DND-41 (cell line): ENCODE data around the gene DGKA.

ENCODE experiments used
- ATAC-seq: fragments of 200-7000 bp; cut with Tn5 transposase; 3 replicates; pipeline ENCODE4 v1.9.1; 2021; ENCODE audit warnings: low read depth; ENCODE audit not compliant: insufficient read depth
- DNase-seq: peaks from one replicate; pipeline ENCODE4 v3.0.0-alpha.2; 2020
- H2AFZ ChIP-seq: 2 replicates; pipeline ENCODE4 v1.6.0; 2012; ENCODE audit warnings: low read depth, low read length
- H3K27ac ChIP-seq: 2 replicates; pipeline ENCODE4 v1.5.1; 2012; ENCODE audit warnings: low read length, inconsistent platforms
- H3K27me3 ChIP-seq: fragments of 200-600 bp; sonication (generic); 2 replicates; pipeline ENCODE4 v1.6.0; 2012; ENCODE audit warnings: low read length, mild to moderate bottlenecking, inconsistent platforms; ENCODE audit not compliant: insufficient read depth, poor library complexity
- H3K36me3 ChIP-seq: 2 replicates; pipeline ENCODE4 v1.5.1; 2012; ENCODE audit warnings: low read length, inconsistent platforms; ENCODE audit not compliant: insufficient read depth
- H3K4me1 ChIP-seq: 2 replicates; pipeline ENCODE4 v1.5.1; 2012; ENCODE audit warnings: mild to moderate bottlenecking, low read length; ENCODE audit not compliant: insufficient read depth
- H3K4me2 ChIP-seq: 2 replicates; pipeline ENCODE4 v1.6.0; 2012; ENCODE audit warnings: mild to moderate bottlenecking, moderate library complexity, low read length, inconsistent platforms; ENCODE audit not compliant: insufficient read depth
- H3K4me3 ChIP-seq, 2 experiments: fragments of 200-600 bp in 1 of 2; shearing (Covaris generic) in 1 of 2; 2 replicates each; pipeline ENCODE4 v1.5.1; 2012 to 2016; ENCODE audit warnings: inconsistent platforms in 2 of 2, low read length in 2 of 2, mild to moderate bottlenecking in 2 of 2, low read depth in 1 of 2, moderate library complexity in 1 of 2
- H3K79me2 ChIP-seq: 2 replicates; pipeline ENCODE4 v1.6.0; 2012; ENCODE audit warnings: low read length, inconsistent platforms; ENCODE audit not compliant: insufficient read depth
- H3K9ac ChIP-seq: 2 replicates; pipeline ENCODE4 v1.6.0; 2012; ENCODE audit warnings: low read depth, mild to moderate bottlenecking, inconsistent platforms, low read length, moderate library complexity
- H3K9me3 ChIP-seq: 2 replicates; pipeline ENCODE4 v1.5.1; 2012; ENCODE audit warnings: low read length, moderate library complexity, mild to moderate bottlenecking, inconsistent platforms; ENCODE audit not compliant: insufficient read depth, severe bottlenecking
- H4K20me1 ChIP-seq: 2 replicates; pipeline ENCODE4 v1.6.0; 2012; ENCODE audit warnings: low read length; ENCODE audit not compliant: insufficient read depth
- CTCF ChIP-seq: IDR thresholded peaks from 2 replicates; pipeline ENCODE4 v1.5.1; 2012; ENCODE audit warnings: borderline replicate concordance, low read length, moderate library complexity, mild to moderate bottlenecking; ENCODE audit not compliant: poor library complexity, severe bottlenecking; ENCODE audit errors: extremely low read depth
- EZH2 ChIP-seq: IDR thresholded peaks from 3 replicates; pipeline ENCODE4 v1.6.1; 2012; ENCODE audit warnings: borderline replicate concordance, low read depth, mild to moderate bottlenecking, moderate library complexity, low read length, inconsistent platforms; ENCODE audit not compliant: severe bottlenecking

Gene DGKA

GRCh38 chr12:55993230-55993853 is 62.4 kb downstream of the DGKA start:
- no peaks in the 10 kb centered on the region for H3K4me1 ChIP-seq
- peaks cover 52% of the 10 kb centered on the region for H3K36me3 ChIP-seq
- no peaks in the 10 kb centered on the region for H3K9me3 ChIP-seq
- TF ChIP-seq EZH2, result no peak
- TF ChIP-seq CTCF, result no peak
- no peak overlapping the region for H2AFZ ChIP-seq
- no peaks in the 10 kb centered on the region for H3K27me3 ChIP-seq
- H3K79me2 ChIP-seq, result no peaks in the 10 kb centered on the region
- H3K27ac ChIP-seq, result no peak overlapping the region
- ATAC-seq (no peak), DNase-seq (no peak)
- no peak overlapping the region for H3K4me3 ChIP-seq
- no peaks in the 10 kb centered on the region for H4K20me1 ChIP-seq
- no peak overlapping the region for H3K4me2 ChIP-seq
- no peak overlapping the region for H3K9ac ChIP-seq

- Histone ChIP-seq H3K4me3 (no peak overlapping the region), H4K20me1 (no peaks in the 10 kb centered on the region), H3K9ac (no peak overlapping the region), H3K4me1 (no peaks in the 10 kb centered on the region), H3K27me3 (no peaks in the 10 kb centered on the region), H3K79me2 (no peaks in the 10 kb centered on the region), H3K4me2 (no peak overlapping the region), H3K36me3 (peaks cover 36% of the 10 kb centered on the region), H2AFZ (no peak overlapping the region), H3K9me3 (no peaks in the 10 kb centered on the region), H3K27ac (no peak overlapping the region)
- no peak for TF ChIP-seq CTCF
- TF ChIP-seq EZH2, result no peak
- DNase-seq, result no peak
- ATAC-seq, result no peak
Observed at GRCh38 chr12:55995366-55995765, 64.4 kb downstream of the DGKA start.

GRCh38 chr12:55996201-55996714 is 65.3 kb downstream of the DGKA start:
- no peak overlapping the region for H3K9ac ChIP-seq
- no peaks in the 10 kb centered on the region for H3K9me3 ChIP-seq
- no peak overlapping the region for H2AFZ ChIP-seq
- no peak overlapping the region for H3K4me2 ChIP-seq
- no peaks in the 10 kb centered on the region for H3K27me3 ChIP-seq
- ATAC-seq (peak; percentile 76), DNase-seq (peak; percentile 70)
- H3K79me2 ChIP-seq, result no peaks in the 10 kb centered on the region
- TF ChIP-seq CTCF, result peak; percentile 97
- TF ChIP-seq EZH2, result no peak
- H3K4me3 ChIP-seq, result no peak overlapping the region
- H4K20me1 ChIP-seq, result no peaks in the 10 kb centered on the region
- no peak overlapping the region for H3K27ac ChIP-seq
- H3K36me3 ChIP-seq, result peaks cover 27% of the 10 kb centered on the region
- no peaks in the 10 kb centered on the region for H3K4me1 ChIP-seq
